Measurements from ENCODE around the gene LIPJ.

Gene LIPJ

GRCh38 chr10:88565072-88565471, 21.5 kb upstream of the LIPJ start:
- no peak overlapping the region for H3K4me3 Mint-ChIP-seq
- H3K27me3 Mint-ChIP-seq: no peaks in the 10 kb centered on the region
- H3K4me1 Mint-ChIP-seq (ENCODE audit: low read depth): no peaks in the 10 kb centered on the region
- H3K9me3 Mint-ChIP-seq: no peaks in the 10 kb centered on the region
- H3K27ac Mint-ChIP-seq: no peak overlapping the region
- no peaks in the 10 kb centered on the region for H3K36me3 Mint-ChIP-seq (ENCODE audit: low read depth)

GRCh38 chr10:88582411-88582805, 4.2 kb upstream of the LIPJ start:
- Mint-ChIP-seq H3K4me1 (ENCODE audit: low read depth) (peaks cover 13% of the 10 kb centered on the region), H3K9me3 (peaks cover 4% of the 10 kb centered on the region), H3K4me3 (peak overlapping the region; percentile 83)

GRCh38 chr10:88582806-88583583, 3.6 kb upstream of the LIPJ start, which contains the start of gene RNLS:
RNLS (minus strand) TSS chr10:88583318.
- no peaks in the 10 kb centered on the region for H3K27me3 Mint-ChIP-seq
- H3K4me1 Mint-ChIP-seq (ENCODE audit: low read depth): peaks cover 13% of the 10 kb centered on the region
- H3K4me3 Mint-ChIP-seq: peak within 1 kb of the TSS; percentile 83
- peak within 1 kb of the TSS; percentile 82 for H3K27ac Mint-ChIP-seq
- peaks cover 4% of the 10 kb centered on the region for H3K9me3 Mint-ChIP-seq
- H3K36me3 Mint-ChIP-seq (ENCODE audit: low read depth): no peaks in the 10 kb centered on the region

More at GRCh38 chr10:88582411-88582805, 4.2 kb upstream of the LIPJ start:
- H3K36me3 Mint-ChIP-seq (ENCODE audit: low read depth): no peaks in the 10 kb centered on the region
- H3K27me3 Mint-ChIP-seq: no peaks in the 10 kb centered on the region
- peak overlapping the region; percentile 52 for H3K27ac Mint-ChIP-seq

- peak overlapping the region; percentile 83 for H3K4me3 Mint-ChIP-seq
Measured at GRCh38 chr10:88583584-88583957, 3.0 kb upstream of the LIPJ start.

GRCh38 chr10:88592381-88592780, 5.8 kb downstream of the LIPJ start:
- Mint-ChIP-seq H3K27ac (no peak overlapping the region), H3K36me3 (ENCODE audit: low read depth) (no peaks in the 10 kb centered on the region), H3K4me3 (no peak overlapping the region), H3K27me3 (peaks cover 3% of the 10 kb centered on the region), H3K4me1 (ENCODE audit: low read depth) (no peaks in the 10 kb centered on the region), H3K9me3 (no peaks in the 10 kb centered on the region)

More at GRCh38 chr10:88583584-88583957, 3.0 kb upstream of the LIPJ start:
- Mint-ChIP-seq H3K4me1 (ENCODE audit: low read depth) (peaks cover 13% of the 10 kb centered on the region), H3K9me3 (peaks cover 4% of the 10 kb centered on the region), H3K27me3 (no peaks in the 10 kb centered on the region), H3K27ac (peak overlapping the region; percentile 82), H3K36me3 (ENCODE audit: low read depth) (no peaks in the 10 kb centered on the region)

GRCh38 chr10:88592906-88593305, 6.3 kb downstream of the LIPJ start:
- Mint-ChIP-seq H3K4me3 (no peak overlapping the region), H3K4me1 (ENCODE audit: low read depth) (peaks cover 2% of the 10 kb centered on the region), H3K36me3 (ENCODE audit: low read depth) (no peaks in the 10 kb centered on the region), H3K27ac (no peak overlapping the region), H3K9me3 (no peaks in the 10 kb centered on the region), H3K27me3 (peaks cover 3% of the 10 kb centered on the region)

GRCh38 chr10:88594482-88594881, 7.9 kb downstream of the LIPJ start:
- peaks cover 9% of the 10 kb centered on the region for H3K4me1 Mint-ChIP-seq (ENCODE audit: low read depth)
- H3K9me3 Mint-ChIP-seq: no peaks in the 10 kb centered on the region
- peaks cover 3% of the 10 kb centered on the region for H3K27me3 Mint-ChIP-seq
- H3K4me3 Mint-ChIP-seq: no peak overlapping the region
- no peak overlapping the region for H3K27ac Mint-ChIP-seq
- no peaks in the 10 kb centered on the region for H3K36me3 Mint-ChIP-seq (ENCODE audit: low read depth)

GRCh38 chr10:88598055-88598454, 11.5 kb downstream of the LIPJ start:
- no peaks in the 10 kb centered on the region for H3K36me3 Mint-ChIP-seq (ENCODE audit: low read depth)
- no peaks in the 10 kb centered on the region for H3K27me3 Mint-ChIP-seq
- H3K4me1 Mint-ChIP-seq (ENCODE audit: low read depth): peaks cover 9% of the 10 kb centered on the region
- H3K4me3 Mint-ChIP-seq: no peak overlapping the region
- H3K27ac Mint-ChIP-seq: peak overlapping the region; percentile 29
- H3K9me3 Mint-ChIP-seq: peaks cover 4% of the 10 kb centered on the region

- H3K27ac Mint-ChIP-seq: no peak overlapping the region
- H3K4me1 Mint-ChIP-seq (ENCODE audit: low read depth): no peaks in the 10 kb centered on the region
- H3K27me3 Mint-ChIP-seq: no peaks in the 10 kb centered on the region
- no peak overlapping the region for H3K4me3 Mint-ChIP-seq
- peaks cover 2% of the 10 kb centered on the region for H3K9me3 Mint-ChIP-seq
- no peaks in the 10 kb centered on the region for H3K36me3 Mint-ChIP-seq (ENCODE audit: low read depth)
Measured at GRCh38 chr10:88608052-88608732, 21.6 kb downstream of the LIPJ start.

GRCh38 chr10:88608780-88609179, 22.2 kb downstream of the LIPJ start:
- Mint-ChIP-seq H3K9me3 (peaks cover 5% of the 10 kb centered on the region), H3K27ac (no peak overlapping the region), H3K4me3 (no peak overlapping the region), H3K4me1 (ENCODE audit: low read depth) (no peaks in the 10 kb centered on the region), H3K27me3 (no peaks in the 10 kb centered on the region), H3K36me3 (ENCODE audit: low read depth) (no peaks in the 10 kb centered on the region)

GRCh38 chr10:88616250-88616977, 29.9 kb downstream of the LIPJ start:
- Mint-ChIP-seq H3K36me3 (ENCODE audit: low read depth) (no peaks in the 10 kb centered on the region), H3K27ac (no peak overlapping the region), H3K4me1 (ENCODE audit: low read depth) (no peaks in the 10 kb centered on the region), H3K9me3 (peaks cover 5% of the 10 kb centered on the region), H3K27me3 (no peaks in the 10 kb centered on the region), H3K4me3 (no peak overlapping the region)

- H3K4me3 Mint-ChIP-seq: no peak overlapping the region
- no peak overlapping the region for H3K27ac Mint-ChIP-seq
- H3K9me3 Mint-ChIP-seq: peaks cover 5% of the 10 kb centered on the region
- no peaks in the 10 kb centered on the region for H3K36me3 Mint-ChIP-seq (ENCODE audit: low read depth)
- H3K27me3 Mint-ChIP-seq: no peaks in the 10 kb centered on the region
- no peaks in the 10 kb centered on the region for H3K4me1 Mint-ChIP-seq (ENCODE audit: low read depth)
Measured at GRCh38 chr10:88617772-88618300, 31.3 kb downstream of the LIPJ start.

- Mint-ChIP-seq H3K9me3 (no peaks in the 10 kb centered on the region), H3K27me3 (no peaks in the 10 kb centered on the region), H3K27ac (no peak overlapping the region), H3K4me1 (ENCODE audit: low read depth) (no peaks in the 10 kb centered on the region), H3K36me3 (ENCODE audit: low read depth) (no peaks in the 10 kb centered on the region), H3K4me3 (no peak overlapping the region)
Measured at GRCh38 chr10:88618496-88618895, 31.9 kb downstream of the LIPJ start.

- Mint-ChIP-seq H3K36me3 (ENCODE audit: low read depth) (no peaks in the 10 kb centered on the region), H3K9me3 (no peaks in the 10 kb centered on the region), H3K4me1 (ENCODE audit: low read depth) (no peaks in the 10 kb centered on the region)
Measured at GRCh38 chr10:88620441-88620840, 33.9 kb downstream of the LIPJ start.

GRCh38 chr10:88623835-88624234, 37.3 kb downstream of the LIPJ start:
- Mint-ChIP-seq H3K27ac (no peak overlapping the region), H3K36me3 (ENCODE audit: low read depth) (no peaks in the 10 kb centered on the region), H3K4me3 (no peak overlapping the region)

More at GRCh38 chr10:88620441-88620840, 33.9 kb downstream of the LIPJ start:
- Mint-ChIP-seq H3K27me3 (no peaks in the 10 kb centered on the region), H3K4me3 (no peak overlapping the region), H3K27ac (no peak overlapping the region)

More at GRCh38 chr10:88623835-88624234, 37.3 kb downstream of the LIPJ start:
- no peaks in the 10 kb centered on the region for H3K27me3 Mint-ChIP-seq
- no peaks in the 10 kb centered on the region for H3K4me1 Mint-ChIP-seq (ENCODE audit: low read depth)
- peaks cover 4% of the 10 kb centered on the region for H3K9me3 Mint-ChIP-seq

All from stimulated activated naive CD8-positive, alpha-beta T cell treated with anti-CD3 and anti-CD28 coated beads, Interleukin-15, Interleukin-2, amounts not matched to agents 100 ng/mL and 50 ng/mL, for 24 hours (primary cell).